Osteoblast (primary cell): Measurements from ENCODE around the gene IL23A. TPM values are rescaled to one million over a fixed set of nuclear protein-coding genes. Genes with fewer than 3 reads are reported as not detected.
"Not testable (repeated sequence)": the region's sequence is repeated elsewhere in the genome, so short reads cannot be mapped to it uniquely, and the experiment has no call there.

Experiments
- DNase-seq: peaks from one replicate; pipeline ENCODE4 v3.0.0; 2011; ENCODE audit warnings: low spot score, mixed read lengths; ENCODE audit not compliant: insufficient read length; ENCODE audit errors: missing footprints
- H2AFZ ChIP-seq: 2 replicates; pipeline ENCODE4 v1.6.0; 2011; ENCODE audit warnings: mild to moderate bottlenecking, low read length
- H3K27ac ChIP-seq: 2 replicates; pipeline ENCODE4 v1.5.1; 2011; ENCODE audit warnings: mild to moderate bottlenecking, low read depth, low read length, moderate library complexity
- H3K27me3 ChIP-seq: 2 replicates; pipeline ENCODE4 v1.6.0; 2012; ENCODE audit warnings: mild to moderate bottlenecking, control low read depth, inconsistent platforms, low read length, moderate library complexity; ENCODE audit not compliant: insufficient read depth
- H3K36me3 ChIP-seq: 2 replicates; pipeline ENCODE4 v1.5.1; 2011; ENCODE audit warnings: mild to moderate bottlenecking, low read length, control low read depth, moderate library complexity; ENCODE audit not compliant: insufficient read depth
- H3K4me1 ChIP-seq: 2 replicates; pipeline ENCODE4 v1.5.1; 2011; ENCODE audit warnings: mild to moderate bottlenecking, low read length, control low read depth, moderate library complexity; ENCODE audit not compliant: insufficient read depth
- H3K4me2 ChIP-seq: 2 replicates; pipeline ENCODE4 v1.6.0; 2011; ENCODE audit warnings: mild to moderate bottlenecking, low read length; ENCODE audit not compliant: insufficient read depth
- H3K4me3 ChIP-seq: fragments of 200-600 bp; sonication (generic); 3 replicates; pipeline ENCODE4 v1.5.1; 2012; ENCODE audit warnings: mild to moderate bottlenecking, low read length, inconsistent platforms; ENCODE audit not compliant: insufficient read depth
- H3K79me2 ChIP-seq: 2 replicates; pipeline ENCODE4 v1.6.0; 2012; ENCODE audit warnings: mild to moderate bottlenecking, low read length, control low read depth, inconsistent platforms; ENCODE audit not compliant: insufficient read depth
- H3K9me3 ChIP-seq: 2 replicates; pipeline ENCODE4 v1.5.1; 2011; ENCODE audit warnings: low read depth, low read length, control low read depth
- H4K20me1 ChIP-seq: 2 replicates; pipeline ENCODE4 v1.6.0; 2012; ENCODE audit warnings: mild to moderate bottlenecking, low read length, control low read depth; ENCODE audit not compliant: insufficient read depth
- total RNA-seq: library from RNA; depleted of rRNA; stranded (reverse); fragments of >200 nt; gene quantifications from 2 replicates; pipeline ENCODE4 v1.2.3, GENCODE V29; 2012
- TF ChIP-seq, protein P1 (sequence below): IDR thresholded peaks from 2 replicates; pipeline ENCODE4 v1.5.1; 2011; ENCODE audit warnings: mild to moderate bottlenecking, low read depth, low read length, moderate library complexity; ENCODE audit errors: extremely low read depth

The IL23A gene
- total RNA-seq, 1 donor, result not detected

DNA sequence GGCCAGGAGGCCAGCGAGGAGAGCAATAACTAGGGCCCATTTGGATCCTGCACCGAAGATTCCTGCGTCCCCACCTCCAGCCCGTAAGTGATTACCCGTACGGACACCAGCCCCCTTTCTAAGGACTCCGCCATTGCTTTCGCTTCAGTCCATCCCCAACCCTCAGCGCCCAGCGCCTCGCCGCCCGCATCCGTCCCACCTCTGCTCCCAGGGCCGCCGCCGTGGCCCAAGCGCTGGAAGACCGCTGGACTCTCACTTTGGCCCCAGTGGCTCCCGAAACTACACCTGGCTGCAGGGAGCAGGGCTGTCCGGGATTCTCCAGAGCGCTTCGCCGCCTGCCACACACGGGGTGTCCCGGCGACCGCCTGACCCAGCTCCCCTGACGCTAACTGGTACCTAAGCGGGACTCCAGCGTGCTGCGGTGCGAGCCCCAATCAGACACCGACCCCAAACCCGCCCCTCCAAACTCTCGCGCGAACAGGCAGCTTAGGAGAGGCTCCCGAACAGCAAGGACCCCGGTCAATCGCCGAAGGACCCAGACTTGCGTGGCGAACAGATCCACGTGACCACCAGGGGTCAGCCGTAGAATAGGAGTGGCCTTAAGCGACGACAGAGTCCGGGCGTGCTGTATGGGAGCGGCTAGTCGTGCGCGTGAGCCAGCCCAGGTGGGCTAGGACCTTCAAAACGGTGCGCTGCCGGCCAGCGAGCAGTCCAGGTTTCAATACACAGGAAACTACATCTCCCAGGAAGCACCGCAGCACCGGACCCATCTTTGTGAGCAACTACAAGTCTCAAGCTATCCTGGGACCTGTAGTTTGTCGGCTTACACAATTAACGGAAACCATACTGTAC is 22.8 kb upstream of the IL23A start, which contains the start of gene CNPY2:
Gene CNPY2 (minus strand): TSS at position 367 of the 852 bp plus-strand sequence. CDS start 771 bp downstream, outside the sequence.
- Histone ChIP-seq H3K79me2 (peaks cover 22% of the 10 kb centered on the region), H3K36me3 (peaks cover 15% of the 10 kb centered on the region), H3K9me3 (no peaks in the 10 kb centered on the region), H3K27ac (peak within 1 kb of the TSS; percentile 89), H3K4me1 (peaks cover 8% of the 10 kb centered on the region), H4K20me1 (no peaks in the 10 kb centered on the region), H2AFZ (peak within 1 kb of the TSS; percentile 90), H3K4me2 (peak within 1 kb of the TSS; percentile 95), H3K4me3 (peak within 1 kb of the TSS; percentile 81), H3K27me3 (no peaks in the 10 kb centered on the region)
- TF ChIP-seq, protein P1, sequence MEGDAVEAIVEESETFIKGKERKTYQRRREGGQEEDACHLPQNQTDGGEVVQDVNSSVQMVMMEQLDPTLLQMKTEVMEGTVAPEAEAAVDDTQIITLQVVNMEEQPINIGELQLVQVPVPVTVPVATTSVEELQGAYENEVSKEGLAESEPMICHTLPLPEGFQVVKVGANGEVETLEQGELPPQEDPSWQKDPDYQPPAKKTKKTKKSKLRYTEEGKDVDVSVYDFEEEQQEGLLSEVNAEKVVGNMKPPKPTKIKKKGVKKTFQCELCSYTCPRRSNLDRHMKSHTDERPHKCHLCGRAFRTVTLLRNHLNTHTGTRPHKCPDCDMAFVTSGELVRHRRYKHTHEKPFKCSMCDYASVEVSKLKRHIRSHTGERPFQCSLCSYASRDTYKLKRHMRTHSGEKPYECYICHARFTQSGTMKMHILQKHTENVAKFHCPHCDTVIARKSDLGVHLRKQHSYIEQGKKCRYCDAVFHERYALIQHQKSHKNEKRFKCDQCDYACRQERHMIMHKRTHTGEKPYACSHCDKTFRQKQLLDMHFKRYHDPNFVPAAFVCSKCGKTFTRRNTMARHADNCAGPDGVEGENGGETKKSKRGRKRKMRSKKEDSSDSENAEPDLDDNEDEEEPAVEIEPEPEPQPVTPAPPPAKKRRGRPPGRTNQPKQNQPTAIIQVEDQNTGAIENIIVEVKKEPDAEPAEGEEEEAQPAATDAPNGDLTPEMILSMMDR, result no peak
- peak; percentile 98 for DNase-seq

DNA sequence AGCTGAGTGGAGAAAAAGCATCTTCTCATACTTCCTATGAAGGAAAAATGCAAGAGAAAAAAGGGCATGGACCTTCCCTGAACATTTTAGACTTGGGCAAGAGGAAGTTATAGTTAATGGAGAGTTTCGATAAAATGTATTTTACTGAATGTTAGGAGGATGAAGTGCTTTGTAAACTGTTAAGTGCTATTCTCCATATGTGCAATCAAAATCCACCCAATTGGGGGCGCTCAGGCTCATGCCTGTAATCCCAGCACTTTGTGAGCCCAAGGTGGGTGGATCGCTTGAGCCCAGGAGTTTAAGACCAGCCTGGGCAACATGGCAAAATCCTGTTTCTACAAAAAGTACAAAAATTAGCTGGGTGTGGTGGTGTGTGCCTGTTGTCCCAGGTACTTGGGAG is 21.0 kb upstream of the IL23A start:
- Histone ChIP-seq H3K9me3 (no peaks in the 10 kb centered on the region), H3K36me3 (peaks cover 10% of the 10 kb centered on the region), H2AFZ (no peak overlapping the region), H3K27ac (no peak overlapping the region), H4K20me1 (no peaks in the 10 kb centered on the region), H3K4me3 (no peak overlapping the region), H3K79me2 (peaks cover 18% of the 10 kb centered on the region), H3K27me3 (no peaks in the 10 kb centered on the region), H3K4me1 (peaks cover 8% of the 10 kb centered on the region), H3K4me2 (no peak overlapping the region)
- TF ChIP-seq, protein P1, result no peak
- no peak for DNase-seq

DNA sequence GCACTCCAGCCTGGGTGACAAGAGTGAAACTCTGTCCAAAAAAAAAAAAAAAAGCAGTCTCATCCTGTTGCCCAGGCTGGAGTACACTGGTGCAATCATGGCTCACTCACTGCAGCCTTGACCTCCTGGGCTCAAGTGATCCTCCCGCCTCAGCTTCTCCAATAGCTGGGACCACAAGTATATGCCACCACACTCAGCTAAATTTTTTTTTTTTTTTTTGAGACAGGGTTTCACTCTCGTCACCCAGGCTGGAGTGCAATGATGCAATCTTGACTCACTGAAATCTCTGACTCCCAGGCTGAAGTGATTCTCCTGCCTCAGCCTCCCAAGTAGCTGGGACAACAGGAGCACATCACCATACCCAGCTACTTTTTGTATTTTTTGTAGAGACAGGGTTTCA is 17.7 kb upstream of the IL23A start:
- Histone ChIP-seq H3K27ac (no peak overlapping the region), H3K4me2 (no peak overlapping the region), H3K4me1 (no peaks in the 10 kb centered on the region), H4K20me1 (no peaks in the 10 kb centered on the region), H3K36me3 (peaks cover 28% of the 10 kb centered on the region), H2AFZ (no peak overlapping the region), H3K9me3 (no peaks in the 10 kb centered on the region), H3K27me3 (no peaks in the 10 kb centered on the region), H3K4me3 (no peak overlapping the region), H3K79me2 (no peaks in the 10 kb centered on the region)
- TF ChIP-seq, protein P1, result no peak
- no peak for DNase-seq

DNA sequence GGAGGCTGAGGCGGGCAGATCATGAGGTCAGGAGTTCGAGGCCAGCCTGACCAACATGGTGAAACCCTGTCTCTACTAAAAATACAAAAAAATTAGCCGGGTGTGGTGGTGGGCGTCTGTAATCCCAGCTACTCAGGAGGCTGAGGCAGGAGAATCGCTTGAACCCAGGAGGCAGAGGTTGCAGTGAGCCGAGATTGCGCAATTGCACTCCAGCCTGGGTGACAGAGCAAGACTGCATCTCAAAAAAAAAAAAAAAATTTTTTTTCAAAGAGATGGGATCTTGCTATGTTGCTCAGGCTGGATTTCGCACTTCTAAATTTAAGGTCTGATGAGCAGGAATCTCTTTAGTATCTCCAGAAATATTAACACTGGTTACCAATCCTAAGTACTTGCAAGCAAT is 17.1 kb upstream of the IL23A start:
- not testable (repeated sequence) for H3K27me3 ChIP-seq, H3K79me2 ChIP-seq, H3K4me1 ChIP-seq, H2AFZ ChIP-seq, H4K20me1 ChIP-seq, H3K4me2 ChIP-seq, DNase-seq, H3K27ac ChIP-seq, H3K4me3 ChIP-seq, H3K9me3 ChIP-seq
- H3K36me3 ChIP-seq, result peaks cover 28% of the 10 kb centered on the region
